GM19397 (cell line): ENCODE results near the gene ST6GAL1.
"Not testable (repeated sequence)": the region's sequence is repeated elsewhere in the genome, so short reads cannot be mapped to it uniquely, and the experiment has no call there.

Experiments used
- ATAC-seq: cut with Tn5 transposase; IDR thresholded peaks from one replicate; pipeline ENCODE4 v1.9.1; 2021; ENCODE audit warnings: mild to moderate bottlenecking, moderate library complexity; ENCODE audit not compliant: unreplicated experiment

Gene ST6GAL1

DNA sequence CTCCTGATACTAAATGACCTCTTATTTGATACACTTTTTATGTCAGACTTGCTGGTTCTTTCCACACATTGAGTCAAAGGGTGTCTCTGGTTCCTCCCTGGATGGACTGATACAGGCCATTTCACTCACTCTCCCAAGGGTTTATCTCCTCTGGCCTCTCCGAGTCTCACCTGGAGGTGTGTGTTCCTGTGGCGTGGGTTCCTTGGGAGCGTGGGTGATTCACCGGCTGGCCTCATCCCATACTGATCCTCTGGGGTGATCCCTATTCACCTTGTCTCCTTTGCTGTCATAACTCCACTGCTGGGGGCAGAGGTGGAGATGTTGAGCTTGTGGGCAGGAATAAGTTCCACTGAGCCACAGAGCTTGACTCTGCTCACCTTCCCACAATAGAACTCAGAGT lies 61.1 kb downstream of the ST6GAL1 start:
- no peak for ATAC-seq

DNA sequence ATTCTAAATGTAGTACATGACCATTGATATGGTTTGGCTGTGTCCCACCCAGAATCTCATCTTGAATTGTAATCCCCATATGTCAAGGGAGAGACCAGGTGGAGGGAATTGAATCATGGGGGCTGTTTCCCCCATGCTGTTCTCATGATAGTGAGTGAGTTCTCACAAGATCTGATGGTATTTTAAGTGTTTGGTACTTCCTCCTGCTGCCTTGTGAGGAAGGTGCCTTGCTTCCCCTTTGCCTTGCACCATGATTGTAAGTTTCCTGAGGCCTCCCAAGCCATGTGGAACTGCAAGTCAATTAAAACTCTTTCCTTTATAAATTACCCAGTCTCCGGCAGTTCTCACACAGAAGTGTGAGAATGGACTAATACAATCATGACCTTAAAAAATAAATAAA lies 61.8 kb downstream of the ST6GAL1 start:
- ATAC-seq = not testable (repeated sequence)

DNA sequence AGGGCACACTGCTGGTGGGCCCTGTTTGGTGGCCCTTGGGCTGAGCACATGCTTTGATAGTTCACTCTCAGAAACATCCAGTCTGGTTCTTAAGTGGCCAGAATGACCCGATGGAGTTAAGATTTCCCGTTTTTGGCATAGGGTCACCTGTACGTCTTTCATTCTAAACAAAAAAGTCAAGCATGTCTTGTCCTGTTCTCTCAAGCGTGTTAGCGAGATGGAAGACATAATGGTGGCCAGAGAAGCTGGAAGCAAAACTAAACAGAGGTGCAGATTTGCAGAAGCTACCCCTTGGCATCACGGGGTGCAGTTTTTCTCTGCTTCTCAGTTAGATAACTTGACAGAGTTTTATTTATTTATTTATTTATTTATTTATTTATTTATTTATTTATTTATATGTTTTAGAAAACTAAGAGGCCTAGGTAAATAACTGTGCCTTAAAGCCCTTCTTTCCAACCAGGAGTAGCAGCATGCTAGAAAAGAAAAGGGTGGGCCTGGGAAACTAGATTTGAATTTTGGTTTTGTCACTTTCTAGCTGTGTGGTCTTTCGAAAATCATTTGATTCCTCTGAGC lies 63.0 kb downstream of the ST6GAL1 start:
- ATAC-seq = no peak

DNA sequence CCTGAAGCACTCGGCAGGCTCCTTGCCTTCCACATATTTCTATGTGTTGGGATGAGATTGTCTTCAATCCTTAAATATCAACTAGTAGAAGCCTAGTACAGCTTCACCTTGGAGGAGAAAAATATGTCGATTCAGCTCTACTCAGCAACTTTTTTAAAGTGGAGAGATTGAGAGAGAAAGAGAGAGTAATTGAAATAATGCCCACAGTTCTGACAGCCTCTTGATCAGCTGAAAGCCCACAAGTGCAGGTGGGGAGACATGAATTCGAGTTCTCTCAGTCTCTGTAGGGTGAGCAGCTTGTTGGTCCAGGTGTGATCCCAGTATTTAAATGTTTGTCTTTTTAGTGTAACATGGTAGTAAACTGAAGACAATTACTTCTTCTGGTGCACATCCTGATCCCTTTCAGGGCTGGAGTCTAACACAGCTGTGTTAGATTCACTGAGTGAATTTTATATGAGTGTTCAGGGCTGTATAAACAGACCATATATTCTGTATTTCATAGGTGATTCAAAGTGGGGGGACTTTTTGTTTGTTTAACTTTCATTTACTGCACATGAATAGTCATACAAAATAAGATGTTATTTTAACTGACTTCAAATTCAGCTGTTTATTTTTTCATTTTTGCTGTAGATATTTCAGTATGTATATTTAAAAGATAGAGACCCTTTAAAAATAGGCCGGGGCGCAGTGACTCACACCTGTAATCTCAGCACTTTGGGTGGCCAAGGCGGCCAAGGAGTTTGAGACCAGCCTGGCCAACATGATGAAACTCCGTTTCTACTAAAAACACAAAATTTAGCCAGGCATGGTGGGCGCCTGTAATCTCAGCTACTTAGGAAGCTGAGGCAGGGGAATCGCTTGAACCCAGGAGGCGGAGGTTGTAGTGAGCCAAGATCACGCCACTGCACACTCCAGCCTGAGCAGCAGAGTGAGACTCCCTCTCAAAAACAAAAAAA lies 64.0 kb downstream of the ST6GAL1 start:
- no peak for ATAC-seq

DNA sequence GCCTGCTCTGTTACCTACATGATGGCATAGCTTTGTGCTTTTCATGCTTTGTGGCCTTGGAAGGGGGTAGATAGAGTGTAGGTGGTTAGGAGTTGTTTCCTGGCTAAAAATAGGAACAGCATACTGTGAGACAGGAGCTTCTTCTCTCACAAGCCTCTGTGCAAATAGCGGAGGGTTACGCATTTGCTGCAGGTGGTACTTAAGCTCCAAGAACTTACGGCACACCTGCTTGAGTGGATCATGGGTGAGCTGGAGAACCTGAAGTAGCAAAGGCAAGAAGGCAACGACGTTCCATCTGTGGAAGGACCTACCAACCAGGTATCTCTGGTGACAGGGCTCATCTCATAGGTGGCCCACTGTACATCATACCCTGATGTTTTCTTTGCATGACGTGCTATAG lies 66.0 kb downstream of the ST6GAL1 start:
- ATAC-seq = no peak

DNA sequence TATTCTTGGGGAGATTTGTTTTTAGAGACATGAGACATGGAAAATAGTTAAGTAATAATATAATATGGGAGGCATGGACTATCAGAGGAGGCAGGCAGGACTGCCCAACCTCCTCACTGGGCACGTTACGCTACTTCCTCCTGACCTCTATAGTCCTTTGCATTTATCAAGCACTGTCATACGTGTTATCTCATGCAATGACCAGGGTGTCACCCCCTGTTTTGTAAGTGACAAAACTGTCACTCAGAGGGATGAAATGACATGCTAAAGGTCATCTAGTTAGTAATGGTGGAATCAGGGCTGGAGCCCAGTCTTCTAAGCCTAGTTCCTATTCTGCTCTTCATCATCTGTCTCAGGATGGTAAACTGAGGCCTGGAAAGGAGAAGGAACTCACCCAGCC lies 66.7 kb downstream of the ST6GAL1 start:
- no peak for ATAC-seq

DNA sequence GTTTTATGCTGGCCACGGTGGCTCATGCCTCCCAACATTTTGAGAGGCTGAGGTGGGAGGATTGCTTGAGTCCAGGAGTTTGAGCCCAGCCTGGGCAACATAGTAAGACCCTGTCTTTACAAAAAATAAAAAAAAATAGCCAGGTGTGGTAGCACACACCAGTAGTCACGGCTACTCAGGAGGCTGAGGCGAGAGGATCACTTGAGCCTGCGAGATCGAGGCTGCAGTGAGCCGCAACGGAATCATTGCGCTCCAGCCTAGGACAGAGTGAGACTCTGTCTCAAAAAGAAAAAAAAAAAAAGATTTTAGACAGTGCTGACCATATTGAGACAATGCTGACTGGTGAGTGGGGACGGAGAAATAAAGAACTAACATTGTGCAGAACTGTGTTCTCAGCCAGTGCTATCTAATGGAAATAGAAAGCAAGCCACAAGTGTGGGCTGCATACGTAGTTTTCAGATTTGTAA lies 67.2 kb downstream of the ST6GAL1 start:
- ATAC-seq = no peak

DNA sequence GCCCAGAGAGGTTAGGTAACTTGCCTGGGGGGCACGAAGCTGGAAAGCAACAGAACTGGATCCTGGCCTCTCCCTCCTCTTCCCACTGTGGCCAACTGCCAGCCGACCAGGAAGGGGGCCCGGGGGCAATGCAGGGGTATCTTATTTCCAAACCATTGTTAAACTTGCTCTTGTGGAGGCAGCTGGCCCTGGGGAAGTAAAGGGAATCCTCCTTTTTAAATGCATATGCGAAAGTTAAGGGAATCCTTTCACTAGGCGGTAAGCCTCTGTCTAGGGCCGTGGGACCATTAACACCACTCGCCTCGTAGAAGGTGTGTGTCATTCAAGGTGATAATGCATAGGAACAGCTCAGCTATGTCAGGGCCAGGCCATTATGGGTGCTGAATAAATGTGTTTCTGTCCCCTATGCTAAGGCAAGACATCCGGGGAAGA lies 68.6 kb downstream of the ST6GAL1 start:
- ATAC-seq = no peak

DNA sequence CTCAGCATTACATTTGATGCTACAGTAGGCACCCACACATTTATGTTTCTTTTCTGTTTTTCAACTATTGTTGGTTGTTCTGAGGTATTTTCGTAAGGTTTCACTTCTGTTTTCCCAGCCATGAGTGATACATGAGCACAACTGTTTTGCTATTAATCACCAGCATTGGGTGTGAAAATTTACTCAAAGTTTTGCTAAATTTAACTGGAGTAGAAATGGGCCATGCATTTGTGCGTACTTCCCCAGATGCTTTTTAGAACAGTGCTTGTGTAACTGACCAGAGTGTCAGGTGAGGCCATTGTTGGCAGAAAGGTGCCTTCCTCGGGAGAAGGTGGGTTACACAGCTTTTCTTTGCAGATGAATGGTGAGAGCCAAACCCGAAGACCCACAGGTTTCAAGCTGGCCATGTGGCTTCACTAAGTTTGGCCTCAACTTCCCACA lies 70.4 kb downstream of the ST6GAL1 start:
- ATAC-seq = peak; percentile 60

DNA sequence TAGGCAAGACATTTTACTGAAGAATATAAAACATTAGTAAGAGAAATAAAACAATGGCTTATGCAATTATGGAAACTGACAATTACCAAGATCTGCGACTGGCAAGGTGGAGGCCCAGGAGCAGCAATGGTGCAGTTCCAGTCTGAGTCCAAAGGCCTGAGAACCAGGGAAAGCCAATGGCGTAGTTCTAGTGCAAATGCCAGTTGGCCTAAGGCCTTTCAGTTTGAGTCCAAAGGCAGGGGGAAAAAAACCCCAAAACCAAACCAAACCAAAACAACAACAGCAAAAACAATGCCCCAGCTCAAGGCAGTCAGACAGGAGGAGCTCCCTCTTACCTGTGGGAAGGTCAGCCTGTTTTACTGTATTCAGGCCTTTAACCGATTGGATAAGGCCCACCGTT lies 72.6 kb downstream of the ST6GAL1 start:
- no peak for ATAC-seq

DNA sequence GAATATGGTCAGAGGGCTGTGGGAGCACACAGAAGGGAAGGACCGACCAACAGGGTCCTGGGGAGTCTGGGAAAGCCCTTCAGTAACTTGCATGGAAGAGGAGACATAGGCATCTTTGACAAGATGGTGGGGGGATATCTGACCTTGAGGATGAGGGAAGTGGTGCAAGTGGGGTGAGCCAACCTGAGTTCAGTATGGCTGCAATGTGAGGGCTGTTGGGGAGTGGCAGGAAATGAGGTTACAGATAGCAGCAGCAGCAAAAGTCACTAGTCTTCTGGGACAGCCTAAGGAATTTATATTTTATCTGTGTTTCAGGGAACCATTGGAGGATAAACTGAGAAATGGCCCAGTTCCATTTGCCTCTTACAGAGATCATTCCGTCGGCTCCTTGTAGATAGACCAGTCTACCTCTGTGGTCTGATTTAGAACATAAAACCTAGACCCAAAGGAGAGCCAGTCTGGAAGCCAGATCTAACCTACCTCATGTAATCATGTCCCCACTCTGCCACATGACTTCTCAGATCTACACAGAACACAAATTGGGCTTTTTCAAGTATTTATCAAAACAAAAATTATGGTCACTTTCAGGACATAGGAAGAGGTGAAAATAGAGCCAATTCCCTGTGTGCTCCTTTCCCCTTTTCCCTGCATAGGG lies 75.6 kb downstream of the ST6GAL1 start:
- ATAC-seq = no peak

DNA sequence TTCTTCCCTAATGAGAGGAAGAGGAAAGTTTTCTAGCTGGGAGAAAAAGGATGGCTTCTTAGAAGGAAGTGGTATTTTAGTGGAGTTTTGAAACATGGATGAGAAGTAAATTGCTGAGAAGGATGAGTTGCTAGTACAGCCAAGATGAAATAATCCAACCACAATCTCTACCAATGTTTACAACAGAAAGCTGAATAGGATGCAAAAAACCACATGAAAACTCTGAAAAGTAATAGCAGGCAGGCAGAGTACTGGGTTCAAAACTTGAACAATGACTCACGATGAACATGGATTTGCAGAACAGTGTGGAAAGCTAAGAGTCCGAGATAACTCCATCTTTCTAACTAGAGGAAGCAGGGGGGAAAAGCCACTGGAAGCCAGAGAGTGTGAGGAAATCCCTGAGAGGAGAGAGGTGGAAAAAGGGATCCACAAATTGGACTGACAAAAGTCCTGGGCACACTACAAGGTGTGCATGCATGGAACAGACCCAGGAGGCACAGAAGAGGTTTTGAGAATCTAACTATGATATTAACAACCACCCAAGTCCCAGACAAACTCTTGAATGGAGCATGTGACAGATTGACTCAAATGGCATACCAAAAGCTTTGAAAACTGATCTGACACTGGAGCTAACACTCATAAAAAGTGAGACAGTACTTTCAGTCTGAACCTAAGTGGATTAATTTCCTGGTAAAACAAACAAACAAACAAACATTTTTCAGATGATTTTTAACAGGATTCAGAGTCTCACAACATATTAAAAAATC lies 76.7 kb downstream of the ST6GAL1 start:
- no peak for ATAC-seq

DNA sequence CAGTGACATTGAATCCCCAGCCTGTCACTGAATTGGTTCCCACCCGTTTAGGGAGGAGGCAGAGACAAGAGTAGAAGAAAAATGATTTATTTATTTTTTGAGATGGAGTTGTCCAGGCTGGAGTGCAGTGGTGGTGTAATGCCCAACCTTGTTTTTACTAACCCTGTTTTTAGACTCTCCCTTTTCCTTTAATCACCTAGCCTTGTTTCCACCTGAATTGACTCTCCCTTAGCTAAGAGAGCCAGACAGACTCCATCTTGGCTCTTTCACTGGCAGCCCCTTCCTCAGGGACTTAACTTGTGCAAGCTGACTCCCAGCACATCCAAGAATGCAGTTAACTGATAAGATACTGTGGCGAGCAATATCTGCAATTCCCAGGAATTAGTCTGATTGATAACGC lies 80.1 kb downstream of the ST6GAL1 start:
- ATAC-seq = not testable (repeated sequence)

DNA sequence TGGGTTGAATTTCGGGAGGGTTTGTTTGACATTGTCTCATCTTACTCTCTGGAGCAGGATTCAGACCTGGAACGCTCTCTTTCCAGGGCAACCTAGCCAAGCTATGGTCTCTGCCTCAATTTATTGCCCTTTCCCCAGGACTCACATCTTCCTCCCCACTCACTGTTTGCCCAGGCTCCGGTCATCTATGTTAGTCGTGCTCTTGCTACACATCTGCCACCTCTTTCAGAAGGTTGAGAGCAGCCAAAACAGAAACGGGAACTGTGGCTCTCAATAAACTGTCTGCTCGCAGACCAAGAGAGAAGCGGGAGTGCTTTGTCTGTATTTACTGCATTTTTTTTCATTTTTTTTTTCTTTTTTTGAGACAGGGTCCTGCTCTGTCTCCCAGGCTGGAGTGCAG lies 81.6 kb downstream of the ST6GAL1 start:
- no peak for ATAC-seq

DNA sequence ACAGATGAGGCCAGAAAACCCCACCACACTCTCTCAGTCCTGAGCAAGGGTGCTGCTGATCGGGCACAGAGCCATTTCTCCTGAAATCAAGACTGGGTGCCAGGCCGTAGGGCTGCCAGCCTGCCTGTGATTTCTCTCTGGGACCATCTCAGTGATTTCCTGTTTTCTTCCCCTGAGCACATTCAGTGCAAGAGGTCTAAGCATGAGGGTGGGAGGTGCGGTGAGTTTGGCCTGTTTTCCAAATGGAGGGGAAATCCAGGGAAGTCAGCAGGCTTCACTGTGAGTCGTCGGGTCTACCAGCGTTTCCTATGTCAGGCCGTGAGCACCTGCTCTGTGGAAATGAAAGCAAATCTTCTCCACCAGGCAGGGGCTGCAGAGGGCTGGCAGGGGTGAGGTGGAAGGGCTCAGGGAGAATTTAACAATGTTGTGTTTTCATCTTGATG lies 82.3 kb downstream of the ST6GAL1 start:
- ATAC-seq = no peak

DNA sequence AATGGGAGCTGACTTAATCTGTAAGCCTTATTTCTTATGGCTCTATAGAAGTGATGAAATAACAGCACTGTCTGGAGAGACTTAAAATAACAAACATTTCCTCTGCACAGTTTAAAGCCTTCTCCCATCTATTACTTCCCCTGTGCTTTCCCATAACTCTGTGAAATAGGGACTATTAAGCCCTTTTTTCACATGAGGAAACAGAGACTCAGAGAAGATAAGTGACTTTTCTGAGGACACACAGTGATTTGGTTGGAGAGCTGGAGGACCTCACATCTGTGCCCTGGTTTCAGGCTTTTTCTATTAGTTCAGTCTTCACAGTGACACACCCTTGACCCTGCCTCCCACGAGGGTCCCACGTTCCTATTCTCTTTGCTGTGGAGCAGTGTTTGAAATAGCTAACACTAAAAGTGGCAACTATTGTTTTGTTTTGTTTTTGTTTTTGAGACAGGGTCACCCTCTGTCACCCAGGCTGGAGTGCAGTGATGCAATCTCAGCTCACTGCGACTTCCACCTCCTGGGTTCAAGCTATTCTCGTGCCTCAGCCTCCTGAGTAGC lies 82.9 kb downstream of the ST6GAL1 start:
- ATAC-seq = no peak

DNA sequence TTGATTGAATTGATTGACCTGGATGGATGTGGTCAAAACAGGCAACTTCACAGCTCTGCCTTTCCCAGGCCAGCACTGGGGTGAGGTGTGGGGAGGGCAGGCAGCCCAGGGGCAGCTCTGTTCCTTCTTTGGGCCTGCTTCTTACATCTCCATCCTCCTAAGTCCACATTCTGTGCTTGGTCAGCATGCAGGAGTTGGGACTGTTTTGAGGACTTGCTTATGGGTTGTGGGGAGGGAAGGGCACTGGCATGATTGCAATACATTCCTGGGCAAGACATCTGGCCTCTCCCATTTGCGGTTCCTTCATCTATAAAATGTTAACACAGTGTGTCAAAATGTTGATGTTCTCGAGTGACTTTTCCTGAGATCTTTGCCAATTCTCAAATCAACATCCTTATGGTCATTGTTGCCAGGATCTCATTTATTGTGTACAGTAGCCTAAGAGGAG lies 84.1 kb downstream of the ST6GAL1 start:
- ATAC-seq = no peak

DNA sequence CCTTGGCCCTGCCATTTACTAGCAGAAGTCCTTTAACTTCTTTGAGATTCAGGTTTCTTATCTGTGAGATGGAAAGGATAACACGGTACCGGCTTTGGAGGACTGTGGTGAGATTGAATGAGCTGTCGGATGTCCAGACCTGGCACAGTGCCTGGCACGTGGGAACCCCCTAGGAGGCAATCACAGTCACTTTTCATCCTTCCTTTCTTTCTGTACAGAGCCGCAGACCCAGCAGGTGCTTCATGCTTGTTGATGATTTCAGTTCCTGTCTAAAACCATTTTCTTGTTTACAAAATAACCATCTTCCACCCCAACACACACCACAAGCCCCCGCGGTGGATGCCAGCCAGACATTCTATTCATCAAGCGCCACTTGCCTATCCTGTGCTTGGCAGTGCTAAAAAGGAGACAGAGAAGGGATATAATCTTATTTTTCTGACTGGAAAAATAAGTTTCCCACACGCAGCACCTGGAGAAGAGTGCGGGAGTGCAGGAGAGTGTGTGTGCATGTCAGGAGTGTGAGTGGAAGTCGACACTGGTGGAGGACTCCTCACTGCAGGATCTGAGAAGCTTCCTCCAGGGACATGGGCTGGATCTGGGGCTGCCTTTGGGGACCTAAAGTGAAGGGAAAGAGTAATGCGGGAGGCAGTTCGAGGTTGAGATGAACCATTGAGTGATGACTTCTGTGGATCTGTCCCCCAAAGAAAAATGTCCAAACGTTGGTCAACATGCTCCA lies 85.7 kb downstream of the ST6GAL1 start:
- ATAC-seq = peak; percentile 53

DNA sequence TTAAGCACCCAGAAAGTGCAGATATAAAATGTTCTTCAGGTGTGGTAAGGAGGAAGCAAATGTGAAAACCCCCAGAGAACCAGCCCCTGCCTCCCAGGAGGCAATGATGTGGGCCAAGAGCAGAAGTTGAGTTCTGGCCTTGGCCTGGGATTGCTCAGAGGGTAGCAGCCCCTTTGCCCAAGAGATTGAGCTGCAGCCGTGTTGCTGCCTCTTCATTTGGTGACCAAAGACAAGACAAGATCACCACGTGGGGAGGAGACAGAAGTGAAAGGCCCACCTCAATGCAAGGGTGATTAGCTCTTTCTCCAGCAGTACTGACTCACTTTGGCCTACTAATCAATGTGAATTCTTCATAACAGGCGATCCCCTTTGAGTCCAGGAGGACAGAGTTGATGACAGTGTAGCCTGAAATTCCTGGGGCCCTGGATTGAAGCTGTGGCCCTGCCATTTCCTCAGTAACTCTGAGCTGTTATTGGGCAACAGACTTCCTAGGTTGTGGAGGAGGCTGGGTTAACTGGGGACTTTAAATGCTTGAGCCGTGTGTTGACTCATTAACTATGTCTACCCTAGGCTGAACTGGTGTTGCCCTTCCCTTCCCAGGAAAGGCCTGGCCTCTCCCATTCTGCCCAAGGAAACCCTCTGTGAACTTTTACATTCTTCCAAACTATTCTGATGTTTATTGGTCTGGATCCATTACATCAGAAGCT lies 86.5 kb downstream of the ST6GAL1 start:
- peak; percentile 26 for ATAC-seq
